Pulmonary artery endothelial cell (primary cell): ENCODE results near the gene ABLIM2. TPM values are rescaled to one million over a fixed set of nuclear protein-coding genes. Genes with fewer than 3 reads are reported as not detected.

Experiments
- DNase-seq: peaks from one replicate; pipeline ENCODE4 v3.0.0-alpha.2; 2011; ENCODE audit warnings: low read depth, low spot score
- total RNA-seq: library from RNA; depleted of rRNA; stranded (reverse); fragments of >200 nt; gene quantifications from 2 replicates; pipeline ENCODE4 v1.2.3, GENCODE V29; 2014

ABLIM2 gene
- total RNA-seq, 1 donor from 2014 or later: 1.1 TPM

GRCh38 chr4:8048856-8049676 is 109.5 kb downstream of the ABLIM2 start:
- DNase-seq: no peak

GRCh38 chr4:8047837-8048678 is 110.6 kb downstream of the ABLIM2 start:
- no peak for DNase-seq

- no peak for DNase-seq
Measured at GRCh38 chr4:8046925-8047541, 111.6 kb downstream of the ABLIM2 start.

DNA sequence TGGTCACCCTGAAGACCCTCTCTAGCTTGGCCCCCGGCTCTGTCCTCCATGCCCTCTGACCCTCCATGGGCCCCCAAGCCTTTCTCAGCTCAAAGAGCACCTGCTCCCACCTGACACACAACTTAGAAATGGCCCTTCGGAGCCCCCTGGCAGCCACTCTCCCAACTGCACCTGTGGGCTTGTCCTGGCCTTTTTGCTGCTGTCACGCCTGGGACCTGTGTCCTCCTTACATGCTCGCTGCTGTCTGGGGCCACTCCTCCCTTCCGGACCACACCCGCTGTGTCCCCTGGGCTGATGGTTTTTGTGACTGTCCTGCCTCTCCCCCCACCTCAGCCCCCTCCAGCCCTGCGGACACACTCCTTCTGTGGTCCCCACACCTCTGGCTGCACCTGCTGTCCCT is 112.7 kb downstream of the ABLIM2 start:
- DNase-seq: no peak

DNA sequence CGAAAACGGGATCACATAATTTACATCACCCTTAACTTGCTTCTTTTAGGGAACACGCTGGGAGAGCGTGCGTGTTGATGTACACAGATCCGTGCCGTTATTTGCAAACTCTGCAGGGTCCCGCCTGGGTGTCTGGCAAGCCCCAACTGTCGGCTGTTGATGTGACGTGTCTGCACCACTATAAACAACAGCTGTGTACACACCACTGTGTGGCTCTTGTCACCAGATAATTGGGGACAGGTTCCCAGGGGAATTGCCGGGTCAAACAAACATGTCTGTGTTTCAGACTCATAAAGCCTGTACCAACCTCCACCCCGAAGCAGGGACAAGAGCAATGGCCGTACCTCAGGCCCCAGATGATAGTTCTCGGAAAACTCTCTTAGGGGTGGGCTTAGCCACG is 113.9 kb downstream of the ABLIM2 start:
- no peak for DNase-seq

DNA sequence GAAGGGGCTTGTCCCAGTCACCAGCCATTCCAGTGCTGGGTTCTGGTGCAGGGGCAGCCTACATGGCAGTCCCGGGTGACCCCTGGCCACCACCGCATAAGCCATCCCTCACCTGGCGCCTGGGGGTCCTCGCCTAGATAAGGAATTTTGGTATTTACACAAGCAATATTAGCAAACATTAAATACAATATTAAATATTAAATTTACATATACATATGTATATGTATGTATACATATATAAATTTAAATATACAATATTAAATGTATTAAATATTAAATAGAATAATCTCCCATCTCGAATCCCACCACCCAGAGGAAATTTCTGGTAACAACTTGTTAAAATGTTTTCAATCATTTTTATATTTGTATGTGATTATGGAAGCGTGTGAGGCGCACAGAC is 114.4 kb downstream of the ABLIM2 start:
- DNase-seq: no peak

DNA sequence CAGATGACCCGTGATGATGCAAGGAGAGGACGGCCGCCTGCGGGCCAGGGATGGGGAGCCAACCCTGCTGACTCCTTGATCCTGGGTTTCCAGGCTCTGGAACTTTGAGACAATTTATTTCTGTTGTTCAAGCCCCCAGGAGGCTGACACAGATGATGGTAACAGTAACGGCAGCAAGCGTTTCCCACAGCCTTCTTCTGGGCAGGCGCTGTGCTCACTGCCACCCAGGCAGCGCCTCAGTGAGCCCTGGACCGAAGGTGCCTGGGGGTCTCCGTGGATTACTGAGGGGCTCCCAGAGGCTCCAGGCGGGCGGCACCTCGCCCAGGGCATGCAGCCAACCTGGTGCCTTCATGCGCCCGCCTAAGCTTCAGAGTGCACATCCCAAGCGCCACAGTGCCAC is 115.0 kb downstream of the ABLIM2 start:
- DNase-seq: no peak

- no peak for DNase-seq
Measured at GRCh38 chr4:8041868-8042267, 116.7 kb downstream of the ABLIM2 start.

GRCh38 chr4:8041172-8041571 is 117.4 kb downstream of the ABLIM2 start:
- DNase-seq: no peak

GRCh38 chr4:8040607-8041006 is 118.0 kb downstream of the ABLIM2 start:
- no peak for DNase-seq

DNA sequence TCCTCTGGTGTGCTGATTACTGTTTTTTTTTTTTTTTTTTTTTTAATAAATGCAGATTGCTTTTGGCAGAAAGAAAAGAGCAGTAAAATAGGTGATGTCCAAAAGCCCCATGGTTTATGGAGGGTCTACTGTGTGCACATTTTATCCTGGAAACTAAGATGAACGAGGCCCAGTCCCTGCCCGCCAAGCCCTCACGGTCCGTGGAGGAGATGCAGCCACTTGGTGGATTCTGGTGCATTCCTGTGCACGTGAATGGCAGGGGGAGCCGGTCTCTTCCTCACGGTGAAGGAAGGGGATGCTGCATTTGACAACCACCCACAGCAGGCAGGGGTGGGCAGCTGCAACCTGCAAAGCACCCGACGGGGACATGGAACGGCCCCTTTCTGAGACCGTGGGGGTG is 118.8 kb downstream of the ABLIM2 start:
- DNase-seq: no peak

DNA sequence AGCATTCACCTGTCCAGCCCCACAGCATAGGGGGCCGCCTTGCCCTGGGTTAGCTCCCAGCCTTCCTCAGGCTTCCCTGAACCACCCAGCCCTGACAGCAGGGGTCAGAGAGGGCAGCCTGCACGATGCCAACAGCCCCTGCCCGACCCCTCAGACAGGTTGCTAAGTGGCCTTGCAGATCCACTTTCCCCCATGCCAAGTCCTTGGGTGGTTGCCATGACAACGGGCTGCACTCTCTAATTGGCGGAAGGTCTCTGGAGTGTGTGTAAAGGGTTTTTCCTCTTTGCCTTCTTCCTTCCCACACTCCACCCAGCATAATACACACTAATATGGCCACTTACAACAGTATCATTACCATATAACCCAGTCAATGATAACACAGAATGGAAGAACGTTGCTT is 119.3 kb downstream of the ABLIM2 start:
- DNase-seq: no peak

- DNase-seq: no peak
Measured at GRCh38 chr4:8038719-8039251, 119.8 kb downstream of the ABLIM2 start.

DNA sequence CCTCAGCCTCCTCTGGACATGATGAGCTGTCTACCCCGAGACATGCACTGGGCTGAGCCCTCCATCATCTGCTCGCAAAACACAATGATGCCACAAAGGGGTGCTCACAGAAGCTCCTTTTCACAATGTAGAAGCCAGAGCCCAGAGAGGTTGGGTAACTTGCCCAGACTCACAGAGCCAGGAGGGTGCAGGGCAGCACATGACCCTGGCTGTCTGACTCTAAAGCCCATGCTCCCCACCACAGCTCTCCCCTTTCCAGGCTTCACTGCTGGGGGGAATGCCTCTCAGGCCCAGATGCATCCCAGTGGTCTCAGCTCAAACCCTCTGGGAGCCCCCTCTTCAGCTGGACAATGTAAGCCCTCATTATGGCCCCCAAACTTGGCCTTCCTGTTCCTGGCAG is 120.5 kb downstream of the ABLIM2 start:
- no peak for DNase-seq

GRCh38 chr4:8037150-8037769 is 121.4 kb downstream of the ABLIM2 start:
- DNase-seq: no peak

DNA sequence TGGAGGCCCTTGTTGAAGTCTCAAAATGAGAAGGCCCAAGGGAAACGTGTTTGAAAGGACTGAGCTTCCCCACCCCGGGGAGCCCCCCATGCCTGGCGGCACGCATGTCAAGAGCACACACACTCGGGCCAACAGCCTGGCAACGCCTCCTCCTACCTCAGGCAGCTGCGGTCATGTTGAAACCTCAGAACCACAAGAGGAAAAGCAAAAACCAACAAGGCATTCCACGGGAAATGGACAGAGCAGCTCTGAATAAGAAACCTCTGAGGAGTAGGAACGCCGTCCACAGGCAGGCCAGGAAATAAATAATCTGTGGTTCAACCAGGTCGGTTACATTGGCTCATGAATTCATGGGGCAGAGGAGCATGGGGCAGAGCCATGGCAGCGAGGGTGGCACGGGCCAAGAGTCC is 123.2 kb downstream of the ABLIM2 start:
- peak; percentile 24 for DNase-seq

DNA sequence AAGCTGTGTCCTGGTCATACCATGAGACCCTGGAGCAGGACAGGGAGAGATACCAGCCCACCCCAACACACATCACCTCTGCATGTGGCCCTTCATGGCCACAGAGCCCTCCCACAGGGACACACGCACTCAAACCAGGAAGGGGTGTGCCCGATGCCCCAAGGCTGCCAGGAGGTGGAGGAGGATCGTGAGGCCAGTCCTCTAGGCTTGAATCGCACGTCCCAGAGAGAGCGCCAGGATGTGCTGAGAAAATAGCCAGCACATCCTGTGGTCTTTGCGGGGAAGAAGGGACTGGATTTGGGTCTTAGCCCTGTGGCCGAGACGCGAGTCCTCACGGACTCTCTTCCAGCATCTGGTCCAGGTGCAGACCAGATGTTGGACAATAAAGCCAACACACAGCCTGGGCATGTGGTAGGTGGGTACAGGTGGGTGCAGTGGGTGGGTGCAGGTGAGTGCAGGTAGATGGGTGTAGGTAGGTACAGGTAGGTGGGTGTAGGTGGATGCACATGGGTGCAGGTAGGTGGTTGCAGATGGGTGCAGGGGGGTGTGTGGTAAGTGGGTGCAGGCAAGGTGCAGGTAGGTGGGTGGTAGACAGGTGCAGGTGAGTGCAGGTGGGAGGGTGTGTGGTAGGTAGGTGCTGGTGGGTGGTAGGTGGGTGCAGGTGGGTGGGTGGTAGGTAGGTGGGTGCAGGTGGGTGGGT is 124.6 kb downstream of the ABLIM2 start:
- DNase-seq: no peak

DNA sequence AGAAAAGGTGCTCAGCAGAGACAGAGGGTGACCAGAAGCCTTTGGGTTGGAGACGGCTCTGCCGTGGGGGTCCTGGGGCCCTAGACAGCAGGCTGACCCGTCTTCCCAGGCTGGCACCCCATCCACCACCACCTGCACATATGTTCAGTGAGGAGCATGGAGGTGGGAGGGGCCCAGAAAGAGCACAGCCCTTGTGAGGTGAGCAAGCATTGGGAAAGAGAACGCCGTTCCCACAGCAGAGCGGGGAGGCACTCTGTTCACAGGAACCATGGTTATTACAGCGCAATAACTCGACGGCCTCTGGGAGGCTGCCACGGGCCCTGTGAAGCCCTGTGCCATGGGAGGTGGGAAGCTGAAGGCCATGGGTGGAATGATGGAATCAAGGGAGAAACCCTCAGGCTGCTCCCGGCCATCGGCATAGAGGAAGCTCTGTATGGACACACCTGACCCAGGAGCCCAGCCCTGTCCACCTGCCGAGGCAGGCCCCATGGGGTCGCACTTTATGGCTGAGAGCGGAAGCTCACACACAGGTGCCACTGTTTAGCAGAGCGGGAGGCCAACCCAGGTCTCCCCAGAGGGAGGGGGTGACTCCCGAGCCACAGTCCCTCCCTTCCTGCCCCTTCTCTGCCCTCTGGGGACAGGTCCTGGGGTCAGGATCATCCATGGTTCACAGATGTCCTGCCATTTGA is 125.4 kb downstream of the ABLIM2 start:
- no peak for DNase-seq

DNA sequence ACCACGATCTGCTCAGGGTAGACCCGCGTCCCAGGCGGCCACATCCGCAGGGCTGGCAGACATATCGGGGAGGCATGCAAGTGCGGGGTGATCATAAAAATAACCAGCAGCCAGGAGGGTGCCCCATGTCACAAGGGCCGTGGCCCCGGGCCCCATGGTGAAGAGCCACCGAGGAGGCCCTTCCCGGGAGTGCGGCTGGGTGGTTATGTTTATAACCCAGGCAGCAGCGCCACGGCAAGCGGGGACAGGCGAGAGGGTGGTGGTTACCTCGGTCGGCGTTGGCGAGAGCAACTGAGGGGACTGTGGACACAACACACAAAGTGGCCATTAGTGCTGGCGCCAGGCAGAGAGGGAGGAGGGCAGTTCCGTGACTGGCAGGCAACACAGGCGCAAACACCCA is 126.2 kb downstream of the ABLIM2 start:
- no peak for DNase-seq

GRCh38 chr4:8030121-8030781 is 128.4 kb downstream of the ABLIM2 start:
- no peak for DNase-seq
